NCI-H187 treated with DMSO at 0.1 percent for 48 hours (cell line): Measurements from ENCODE around the gene GATAD2B.
"Not testable (repeated sequence)": the region's sequence is repeated elsewhere in the genome, so short reads cannot be mapped to it uniquely, and the experiment has no call there.

ENCODE experiments used
- DNase-seq: peaks from one replicate; lab custom pipeline; 2025; lab: John Stamatoyannopoulos, UW

GATAD2B gene

GRCh38 chr1:153778051-153778823 lies 144.5 kb downstream of the GATAD2B start:
- DNase-seq: no peak

- no peak for DNase-seq
These were observed 145.1 kb downstream of the GATAD2B start for GRCh38 chr1:153777648-153778047.

- DNase-seq: no peak
These were observed 145.9 kb downstream of the GATAD2B start for GRCh38 chr1:153776845-153777370.

- no peak for DNase-seq
These were observed 146.4 kb downstream of the GATAD2B start for GRCh38 chr1:153776352-153776751.

GRCh38 chr1:153775458-153776327 lies 147.1 kb downstream of the GATAD2B start:
- DNase-seq: peak; percentile 85

- peak; percentile 57 for DNase-seq
These were observed 147.9 kb downstream of the GATAD2B start, which contains the start of gene SLC27A3 for GRCh38 chr1:153774780-153775457. Gene SLC27A3 (plus strand): TSS chr1:153775407. CDS start chr1:153775498, 91 bp downstream.

GRCh38 chr1:153774026-153774595 lies 148.7 kb downstream of the GATAD2B start:
- DNase-seq: no peak

- DNase-seq: no peak
These were observed 149.5 kb downstream of the GATAD2B start for GRCh38 chr1:153773096-153773921.

- DNase-seq: no peak
These were observed 150.8 kb downstream of the GATAD2B start for GRCh38 chr1:153771841-153772593.

- DNase-seq: no peak
These were observed 151.5 kb downstream of the GATAD2B start for GRCh38 chr1:153771261-153771660.

GRCh38 chr1:153770797-153771196 lies 152.0 kb downstream of the GATAD2B start:
- no peak for DNase-seq

- DNase-seq: no peak
These were observed 153.6 kb downstream of the GATAD2B start for GRCh38 chr1:153769221-153769620.

- no peak for DNase-seq
These were observed 154.2 kb downstream of the GATAD2B start for GRCh38 chr1:153768316-153769181.

GRCh38 chr1:153767519-153767918 lies 155.3 kb downstream of the GATAD2B start:
- DNase-seq: no peak

- DNase-seq: not testable (repeated sequence)
These were observed 156.1 kb downstream of the GATAD2B start for GRCh38 chr1:153766663-153767062.

GRCh38 chr1:153764310-153764709 lies 158.5 kb downstream of the GATAD2B start:
- DNase-seq: no peak

GRCh38 chr1:153763365-153764225 lies 159.2 kb downstream of the GATAD2B start:
- no peak for DNase-seq

- no peak for DNase-seq
These were observed 162.3 kb downstream of the GATAD2B start for GRCh38 chr1:153760440-153760839.
